Measurements from ENCODE around the gene PRLHR.
"Not testable (repeated sequence)": the region's sequence is repeated elsewhere in the genome, so short reads cannot be mapped to it uniquely, and the experiment has no call there.

Gene PRLHR

GRCh38 chr10:118595598-118596425, at the start of gene PRLHR:
Gene PRLHR (minus strand): TSS chr10:118595648. CDS start chr10:118595244, 404 bp downstream.
- peak; percentile 89 for DNase-seq (ENCODE audit: low spot score)

DNA sequence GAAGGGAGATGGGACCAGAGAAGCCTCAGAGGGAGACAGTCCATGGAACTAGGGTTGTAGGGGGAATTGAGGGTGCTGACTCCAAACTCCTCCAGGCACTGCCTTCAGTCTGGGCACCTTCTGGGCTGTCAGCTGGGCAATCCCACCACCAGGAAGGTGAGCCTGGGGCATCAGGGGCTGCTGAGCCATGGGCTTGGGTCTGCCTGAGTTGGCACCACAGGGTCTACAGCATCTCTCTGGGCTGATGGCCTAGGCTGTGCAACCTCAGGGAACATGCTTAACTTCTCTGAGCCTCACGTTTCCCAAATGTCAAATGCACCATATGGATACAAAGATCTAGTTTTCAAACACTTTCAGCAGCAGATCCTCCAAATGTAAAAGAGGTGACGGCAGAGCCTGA, 46.8 kb upstream of the PRLHR start:
- no peak for DNase-seq (ENCODE audit: low spot score)

DNA sequence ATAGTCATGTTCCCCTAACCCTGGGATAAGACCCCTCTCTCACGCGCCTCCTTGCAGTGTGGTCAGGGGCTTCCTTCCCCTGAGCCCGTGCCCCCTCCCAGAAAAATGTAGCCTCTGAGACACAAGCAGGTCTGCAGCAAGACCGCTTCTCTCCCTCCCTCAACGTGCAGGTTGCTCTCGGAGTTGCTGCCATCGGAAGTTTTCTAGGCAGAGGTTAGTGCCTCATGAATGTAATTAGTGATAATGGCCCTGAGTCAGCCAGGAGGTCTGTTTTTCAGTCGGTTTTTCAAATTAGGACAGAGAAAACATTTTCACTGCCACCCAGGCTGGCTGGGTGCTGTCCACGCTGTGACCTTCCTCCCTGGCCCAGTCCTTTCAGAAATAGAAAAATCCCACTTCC, 43.2 kb upstream of the PRLHR start:
- DNase-seq (ENCODE audit: low spot score) = no peak

DNA sequence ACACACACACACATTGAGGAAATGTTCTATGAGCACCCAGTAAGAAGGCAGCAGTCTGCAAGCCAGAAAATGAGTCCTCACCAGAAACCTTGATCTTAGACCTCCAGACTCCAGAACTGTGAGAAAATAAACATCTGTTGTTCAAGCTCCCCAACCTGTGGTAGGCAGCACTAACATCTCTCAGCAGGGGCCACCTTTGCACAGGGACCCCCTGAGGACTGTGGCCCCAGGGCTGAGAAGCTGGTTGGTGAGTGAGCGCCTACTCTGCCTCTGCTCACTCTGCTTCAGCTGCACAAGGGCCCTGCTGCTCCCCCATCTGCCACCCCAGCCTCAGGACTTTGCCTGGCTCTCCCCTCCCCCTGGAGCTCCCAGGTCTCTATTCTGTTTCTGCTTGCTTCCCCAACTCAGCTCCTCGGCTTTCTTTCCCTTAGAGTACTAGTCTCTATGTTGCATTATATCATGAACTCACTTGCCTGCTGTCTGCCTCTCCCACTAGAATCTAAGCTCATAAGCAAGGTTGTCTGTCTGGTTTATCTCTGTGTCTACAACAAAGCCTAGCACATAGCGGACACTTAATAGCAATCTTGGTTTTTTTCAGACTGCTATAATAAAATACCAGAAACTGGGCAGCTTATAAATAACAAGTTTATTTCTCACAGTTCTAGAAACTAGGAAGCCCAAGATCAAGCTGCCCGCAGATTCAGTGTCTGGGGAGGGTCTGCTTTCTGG, 40.4 kb upstream of the PRLHR start:
- no peak for DNase-seq (ENCODE audit: low spot score)

GRCh38 chr10:118633786-118634185, 38.3 kb upstream of the PRLHR start:
- DNase-seq (ENCODE audit: low spot score) = no peak

- no peak for DNase-seq (ENCODE audit: low spot score)
These were observed 33.8 kb upstream of the PRLHR start for GRCh38 chr10:118629211-118629610.

DNA sequence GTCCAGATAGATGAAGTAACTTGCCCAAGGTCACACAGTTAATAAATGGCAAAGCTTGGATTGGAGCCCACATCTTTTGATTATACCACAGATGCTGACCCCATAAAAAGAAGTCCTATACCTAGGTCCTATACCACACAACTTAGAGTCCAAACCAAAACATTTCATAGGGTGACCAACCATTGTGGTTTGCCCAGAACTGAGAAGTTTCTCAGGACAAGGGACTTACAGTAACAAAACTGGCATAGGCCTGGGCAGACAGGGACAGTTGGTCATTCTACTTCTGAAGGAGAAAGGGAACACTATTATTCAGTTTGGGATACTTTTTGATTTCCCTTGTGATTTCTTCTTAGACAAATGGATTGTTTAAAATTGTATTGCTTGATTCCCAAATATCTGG, 32.9 kb upstream of the PRLHR start:
- DNase-seq (ENCODE audit: low spot score) = no peak

DNA sequence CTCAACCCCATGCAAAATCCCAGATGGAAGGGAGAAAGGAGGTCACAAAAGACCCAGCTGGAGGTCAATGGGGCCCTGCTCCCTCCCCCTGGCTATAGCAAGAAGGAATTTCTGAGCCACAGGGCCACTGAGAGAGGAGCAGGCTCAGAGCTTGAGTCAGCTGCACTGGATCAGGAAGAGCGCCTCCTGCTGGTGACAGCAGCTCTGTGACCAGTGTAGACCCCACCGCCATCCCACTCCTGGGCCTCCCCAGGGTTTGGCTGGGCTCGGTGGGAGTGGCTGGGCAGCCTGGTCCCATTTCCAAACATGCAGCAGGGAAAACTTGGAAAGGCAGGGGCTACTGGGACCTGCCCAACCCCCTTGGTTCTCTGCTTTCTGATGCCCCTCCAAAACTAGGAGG, 31.5 kb upstream of the PRLHR start:
- peak; percentile 61 for DNase-seq (ENCODE audit: low spot score)

- no peak for DNase-seq (ENCODE audit: low spot score)
These were observed 30.1 kb upstream of the PRLHR start for GRCh38 chr10:118625504-118625903.

- no peak for DNase-seq (ENCODE audit: low spot score)
These were observed 29.3 kb upstream of the PRLHR start for GRCh38 chr10:118624747-118625146.

- DNase-seq (ENCODE audit: low spot score) = no peak
These were observed 26.0 kb upstream of the PRLHR start for GRCh38 chr10:118621304-118621942.

GRCh38 chr10:118613863-118614262, 18.4 kb upstream of the PRLHR start:
- DNase-seq (ENCODE audit: low spot score) = not testable (repeated sequence)

GRCh38 chr10:118610577-118610976, 15.1 kb upstream of the PRLHR start:
- no peak for DNase-seq (ENCODE audit: low spot score)

- no peak for DNase-seq (ENCODE audit: low spot score)
These were observed 12.4 kb upstream of the PRLHR start for GRCh38 chr10:118607768-118608354.

DNA sequence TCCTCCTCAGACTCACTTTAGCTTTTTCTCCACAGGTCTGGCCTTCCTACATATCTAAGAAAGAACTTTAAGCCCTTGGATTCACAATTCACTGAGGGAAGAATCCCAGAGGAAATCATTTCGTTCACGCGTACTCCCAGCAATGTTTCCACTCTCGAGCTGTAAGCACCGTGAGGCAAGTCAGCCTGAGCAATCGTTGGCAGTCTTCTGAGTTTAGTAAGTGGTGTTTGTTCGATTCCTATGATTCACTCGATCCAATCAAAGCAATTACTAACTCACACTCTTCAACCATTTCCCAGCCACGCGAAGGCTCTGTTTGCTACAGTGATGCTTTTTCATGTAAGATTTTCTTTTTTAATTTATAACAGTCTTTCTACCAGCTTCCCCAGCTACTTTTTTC, 10.2 kb upstream of the PRLHR start:
- DNase-seq (ENCODE audit: low spot score) = no peak

GRCh38 chr10:118596426-118597124, 1.1 kb upstream of the PRLHR start:
- DNase-seq (ENCODE audit: low spot score) = peak; percentile 48

GRCh38 chr10:118595064-118595420, 406 bp downstream of the PRLHR start:
- DNase-seq (ENCODE audit: low spot score) = no peak

DNA sequence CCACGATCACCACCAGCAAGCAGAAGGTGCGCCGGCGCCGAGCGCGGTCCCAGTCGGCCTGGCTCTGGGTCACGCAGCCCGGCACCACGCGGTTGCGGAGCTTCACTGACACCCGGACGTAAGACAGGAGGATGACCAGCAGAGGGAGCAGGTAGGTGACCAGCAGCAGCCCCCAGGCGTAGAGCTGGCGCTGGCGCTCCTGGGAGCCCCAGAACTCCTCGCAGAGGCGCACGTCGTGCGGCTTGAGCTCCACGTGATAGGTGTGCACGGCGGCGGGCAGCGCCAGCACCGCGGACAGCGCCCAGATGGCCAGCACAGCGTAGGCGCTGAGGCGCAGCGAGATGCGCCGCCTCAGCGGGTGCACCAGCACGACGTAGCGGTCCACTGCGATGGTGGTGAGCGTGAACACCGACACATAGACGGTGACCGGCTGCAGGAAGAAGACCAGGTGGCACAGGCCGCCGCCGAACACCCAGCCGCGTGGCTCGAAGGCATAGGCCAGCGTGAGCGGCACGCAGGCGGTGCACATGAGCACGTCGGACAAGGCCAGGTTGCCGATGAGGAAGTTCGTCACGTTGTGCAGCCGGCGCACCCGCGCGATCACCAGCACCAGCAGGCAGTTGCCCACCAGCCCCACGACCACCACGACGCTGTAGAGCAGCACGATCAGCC, 920 bp downstream of the PRLHR start:
- DNase-seq (ENCODE audit: low spot score) = peak; percentile 94

DNA sequence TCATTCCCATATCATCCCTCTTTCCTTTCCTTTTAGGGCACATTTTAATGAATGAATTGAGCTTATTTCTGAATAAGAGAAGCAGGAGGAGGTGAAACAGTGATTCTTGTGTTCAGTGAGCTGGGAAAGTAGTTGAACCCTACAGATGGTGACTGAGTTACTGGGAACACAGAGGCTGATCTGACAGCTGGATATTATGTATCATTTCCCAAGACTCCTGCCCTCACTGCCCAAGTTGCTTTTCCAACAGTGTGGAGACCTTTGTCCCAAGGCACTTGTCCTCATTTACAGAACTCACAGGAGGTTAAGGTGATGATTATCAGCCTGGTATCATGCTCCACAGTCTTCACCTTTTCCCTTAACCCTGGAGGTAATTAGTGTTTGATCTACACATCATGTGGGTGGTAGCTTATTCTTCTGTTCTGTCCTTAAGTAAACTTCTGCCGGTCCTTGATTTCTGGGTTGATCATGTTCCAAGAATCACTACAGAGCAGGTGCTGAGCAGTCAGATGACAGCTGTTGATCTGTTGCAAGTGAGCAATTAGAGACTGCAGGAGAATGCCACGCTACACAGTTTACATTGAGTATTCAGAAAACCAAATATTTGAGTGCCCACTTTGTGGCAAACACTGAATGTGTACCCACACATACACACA, 2.6 kb downstream of the PRLHR start:
- DNase-seq (ENCODE audit: low spot score) = no peak

- DNase-seq (ENCODE audit: low spot score) = no peak
These were observed 5.1 kb downstream of the PRLHR start for GRCh38 chr10:118590334-118590733.

All from iPS-NIHi11 (cell line).